Activated T-cell treated with anti-CD3 and anti-CD28 coated beads, Interleukin-2, amount 50 U/mL, for 4 hours (primary cell): ENCODE results near the gene RXFP1. TPM values are rescaled to one million over a fixed set of nuclear protein-coding genes. Genes with fewer than 3 reads are reported as not detected.

Experiments used
- ATAC-seq, 2 donors: fragments of 200-7000 bp; cut with Tn5 transposase; one replicate each; pipeline ENCODE4 v1.10.0; 2021
- DNase-seq: peaks from one replicate; pipeline ENCODE4 v3.0.0-alpha.2; 2020
- H3K27me3 Mint-ChIP-seq: one replicate; pipeline ENCODE4 v1.8.0; 2021; ENCODE audit warnings: low read depth, mixed read lengths
- H3K36me3 Mint-ChIP-seq: one replicate; pipeline ENCODE4 v1.8.0; 2022; ENCODE audit warnings: mixed read lengths; ENCODE audit not compliant: insufficient read depth
- H3K4me1 Mint-ChIP-seq: one replicate; pipeline ENCODE4 v1.8.0; 2021; ENCODE audit warnings: low read depth, mixed read lengths
- H3K4me3 Mint-ChIP-seq: one replicate; pipeline ENCODE4 v1.8.0; 2021; ENCODE audit warnings: mild to moderate bottlenecking, moderate library complexity, mixed read lengths
- H3K9me3 Mint-ChIP-seq: one replicate; pipeline ENCODE4 v1.8.0; 2021; ENCODE audit warnings: mixed read lengths
- total RNA-seq, 3 donors: library from RNA; stranded (reverse); gene quantifications; one replicate each; pipeline ENCODE4 v1.2.1, GENCODE V29; 2021

The RXFP1 gene
- total RNA-seq, result under 1 TPM in 1 of 3 donors, not detected in 2; 0.08 TPM

DNA sequence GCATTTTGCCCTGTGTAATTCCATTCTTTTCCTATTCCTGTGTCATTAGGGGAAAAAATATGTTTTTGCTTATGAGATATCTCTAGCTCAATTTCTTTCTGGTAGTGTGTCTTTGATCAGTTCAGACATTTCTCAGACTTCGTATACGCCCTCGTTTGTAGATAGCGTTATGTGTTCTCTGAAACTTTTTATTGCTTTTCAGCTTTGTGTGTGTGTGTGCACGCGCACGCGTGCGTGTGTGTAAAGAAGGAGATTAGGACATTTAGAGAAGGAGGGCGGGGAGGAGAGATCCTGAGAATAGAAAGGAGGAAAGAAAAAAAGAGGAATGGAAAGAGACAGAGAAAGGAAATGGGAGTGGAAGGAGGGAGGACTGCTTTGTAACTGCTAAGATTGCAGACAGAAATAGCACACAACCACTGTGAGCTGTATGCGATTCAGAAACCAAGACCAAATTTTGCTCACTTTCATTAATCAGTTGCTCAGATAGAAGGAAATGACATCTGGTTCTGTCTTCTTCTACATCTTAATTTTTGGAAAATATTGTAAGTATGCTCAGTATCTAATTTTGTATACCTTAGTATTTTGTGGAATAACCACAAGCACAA, at the start of gene RXFP1:
TSS of gene RXFP1 (plus strand) at position 399 of the 605 bp plus-strand sequence. CDS start at position 494, 95 bp downstream.
- DNase-seq (no peak), ATAC-seq (no peak)
- Mint-ChIP-seq H3K27me3 (peaks cover 2% of the 10 kb centered on the region), H3K4me1 (no peaks in the 10 kb centered on the region), H3K36me3 (no peaks in the 10 kb centered on the region), H3K4me3 (no peak within 1 kb of the TSS), H3K9me3 (no peaks in the 10 kb centered on the region)

DNA sequence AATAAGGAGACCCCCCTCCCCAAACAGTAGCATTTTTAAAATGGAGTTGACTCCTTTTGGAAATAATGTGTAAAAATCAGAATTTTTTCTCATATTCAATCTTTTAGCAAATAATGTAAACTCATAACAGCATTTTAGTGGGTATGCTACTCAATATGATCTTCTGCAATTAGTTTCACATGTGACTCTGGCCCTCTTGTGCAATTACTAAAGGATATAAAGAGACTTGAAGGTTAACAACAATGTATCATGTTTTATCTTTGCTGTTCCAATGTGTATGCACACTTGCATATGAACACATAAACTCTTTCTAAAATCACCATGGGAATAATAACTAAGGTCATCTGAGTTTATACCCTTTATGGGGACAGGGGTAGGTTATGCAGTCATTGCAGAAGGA, 39.9 kb upstream of the RXFP1 start:
- Mint-ChIP-seq H3K27me3 (no peaks in the 10 kb centered on the region), H3K9me3 (peaks cover under 1% of the 10 kb centered on the region), H3K4me1 (no peaks in the 10 kb centered on the region), H3K36me3 (no peaks in the 10 kb centered on the region), H3K4me3 (no peak overlapping the region)
- DNase-seq (no peak), ATAC-seq (no peak)

DNA sequence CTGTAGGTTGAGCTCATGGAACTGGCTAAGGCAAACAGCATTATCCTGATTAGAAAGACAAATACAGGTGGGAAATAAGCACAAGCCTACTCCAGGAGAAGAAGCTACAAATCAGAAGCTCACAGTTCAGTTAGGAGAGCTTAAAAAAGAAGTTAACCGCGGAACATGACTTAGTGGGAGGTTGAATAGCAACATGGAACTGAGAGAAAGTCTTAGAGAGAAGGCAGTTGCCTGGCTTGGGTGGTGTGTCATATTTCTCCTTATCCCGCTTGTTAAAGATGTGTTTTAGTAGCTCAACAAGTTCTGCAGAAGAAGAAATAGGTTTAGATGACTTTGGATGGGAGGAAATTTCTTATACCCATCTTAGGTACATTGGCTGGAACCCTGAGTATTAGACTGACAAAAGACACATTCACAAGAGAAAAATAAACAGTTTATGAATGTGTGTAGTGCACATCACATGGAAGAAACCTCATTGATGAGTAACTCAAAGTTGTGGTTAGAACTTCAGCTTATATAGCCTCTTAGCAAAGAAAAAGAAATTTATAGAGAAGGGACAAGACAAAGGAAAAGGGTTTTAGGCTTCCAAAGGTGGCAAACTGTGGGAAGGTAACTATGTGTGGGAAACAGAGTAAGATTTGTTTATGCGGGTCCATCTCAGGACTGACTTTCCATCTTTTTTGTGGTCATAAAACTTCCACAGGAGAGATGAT, 37.4 kb upstream of the RXFP1 start:
- peaks cover 5% of the 10 kb centered on the region for H3K9me3 Mint-ChIP-seq
- H3K27me3 Mint-ChIP-seq, result no peaks in the 10 kb centered on the region
- DNase-seq, result no peak
- H3K4me1 Mint-ChIP-seq, result no peaks in the 10 kb centered on the region
- no peak for ATAC-seq
- H3K4me3 Mint-ChIP-seq, result no peak overlapping the region
- no peaks in the 10 kb centered on the region for H3K36me3 Mint-ChIP-seq

DNA sequence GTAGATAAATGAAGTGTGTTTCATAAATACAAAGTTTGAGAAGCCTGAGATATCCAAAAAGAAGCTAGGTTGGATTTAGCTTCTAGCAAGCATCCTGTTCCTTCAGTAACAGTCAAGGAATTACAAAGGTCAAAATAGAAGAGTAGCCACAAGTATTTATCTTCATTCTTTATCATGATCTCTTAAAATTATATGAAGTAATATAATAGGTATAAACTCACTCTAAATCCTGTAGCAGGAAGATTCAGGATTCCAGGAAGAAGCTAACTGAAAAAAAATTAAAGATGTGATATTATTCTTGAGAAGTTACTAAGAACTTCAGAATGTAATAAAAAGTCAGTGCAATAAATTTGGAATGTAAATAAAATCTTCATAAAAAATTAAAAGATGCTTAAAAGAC, 31.1 kb upstream of the RXFP1 start:
- no peak for DNase-seq

DNA sequence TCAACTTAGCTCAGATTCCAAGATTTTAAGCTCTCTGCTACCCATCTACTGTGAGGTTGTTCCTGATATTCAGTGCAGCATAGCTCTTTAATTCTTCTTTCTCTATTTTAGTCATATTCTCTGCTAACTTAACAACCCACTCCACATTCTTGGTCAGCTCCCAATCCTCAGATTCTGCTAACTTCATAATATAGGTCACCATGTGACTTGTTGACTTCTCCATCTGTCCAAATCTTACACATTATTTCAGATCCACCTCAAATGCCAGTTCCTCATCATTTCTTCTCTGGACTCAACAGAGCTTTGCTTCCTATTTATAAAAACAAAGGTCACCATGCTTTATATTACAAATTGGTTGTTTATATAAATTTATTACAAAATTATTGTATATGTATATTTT, 29.3 kb upstream of the RXFP1 start:
- Mint-ChIP-seq H3K27me3 (no peaks in the 10 kb centered on the region), H3K4me3 (no peak overlapping the region), H3K9me3 (no peaks in the 10 kb centered on the region), H3K4me1 (no peaks in the 10 kb centered on the region), H3K36me3 (no peaks in the 10 kb centered on the region)
- DNase-seq (no peak), ATAC-seq (no peak)

More for the DNA sequence above, 31.1 kb upstream of the RXFP1 start:
- H3K4me3 Mint-ChIP-seq, result no peak overlapping the region
- peaks cover 5% of the 10 kb centered on the region for H3K9me3 Mint-ChIP-seq
- H3K4me1 Mint-ChIP-seq, result no peaks in the 10 kb centered on the region
- no peak for ATAC-seq
- H3K27me3 Mint-ChIP-seq, result no peaks in the 10 kb centered on the region
- H3K36me3 Mint-ChIP-seq, result no peaks in the 10 kb centered on the region

DNA sequence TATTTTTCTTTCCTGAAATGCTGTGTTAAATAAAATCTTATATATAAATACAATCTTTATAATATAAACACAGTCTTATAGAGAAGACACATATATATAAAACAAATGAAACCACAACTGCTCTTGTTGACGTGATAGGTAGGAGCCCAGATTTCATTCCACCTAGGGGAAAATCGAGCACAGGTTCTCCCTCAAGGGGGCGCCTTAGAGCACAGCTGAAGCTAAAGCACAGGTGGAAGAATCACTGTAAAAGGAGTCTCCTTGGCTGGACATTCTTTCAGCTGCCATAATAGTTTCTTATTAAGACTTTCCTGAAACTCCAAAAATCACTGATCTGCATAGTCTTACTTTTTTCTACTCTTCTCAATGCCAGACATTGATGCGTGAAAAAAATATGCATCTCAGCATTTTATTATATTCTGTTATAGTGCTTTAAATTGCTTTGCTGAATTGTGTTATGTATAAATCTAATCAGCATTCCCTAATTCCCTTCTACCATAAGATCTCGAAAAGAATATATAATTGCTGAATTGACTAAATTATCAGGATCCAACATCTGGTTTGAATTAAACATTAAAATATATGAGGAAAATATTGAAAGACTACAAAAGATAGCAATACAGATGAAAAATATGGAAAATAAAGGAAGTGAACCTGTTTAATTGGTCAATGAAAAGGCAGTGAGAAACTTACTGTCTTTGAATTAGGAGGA, 25.5 kb upstream of the RXFP1 start:
- DNase-seq (no peak), ATAC-seq (no peak)
- Mint-ChIP-seq H3K4me1 (no peaks in the 10 kb centered on the region), H3K9me3 (peaks cover 4% of the 10 kb centered on the region), H3K4me3 (no peak overlapping the region), H3K27me3 (no peaks in the 10 kb centered on the region), H3K36me3 (no peaks in the 10 kb centered on the region)

DNA sequence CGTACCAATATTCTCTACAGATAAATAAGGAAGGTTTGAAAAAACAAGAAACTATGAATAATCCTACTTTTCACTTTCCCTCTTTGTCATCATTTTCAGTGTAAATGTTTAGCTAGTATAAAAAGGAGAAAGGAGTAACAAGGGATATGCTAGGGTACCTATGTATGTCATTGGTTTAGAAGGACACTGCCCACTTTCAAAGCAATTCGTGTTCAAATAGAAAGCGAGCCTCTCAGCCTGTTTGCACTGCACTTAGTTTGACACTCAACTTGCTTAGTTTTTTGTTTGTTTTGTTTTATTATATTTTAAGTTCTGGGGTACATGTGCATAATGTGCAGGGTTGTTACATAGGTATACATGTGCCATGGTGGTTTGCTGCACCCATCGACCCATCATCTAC, 21.6 kb upstream of the RXFP1 start:
- Mint-ChIP-seq H3K9me3 (peaks cover 6% of the 10 kb centered on the region), H3K4me1 (no peaks in the 10 kb centered on the region), H3K4me3 (no peak overlapping the region), H3K36me3 (peaks cover 1% of the 10 kb centered on the region), H3K27me3 (no peaks in the 10 kb centered on the region)
- ATAC-seq (no peak), DNase-seq (no peak)

DNA sequence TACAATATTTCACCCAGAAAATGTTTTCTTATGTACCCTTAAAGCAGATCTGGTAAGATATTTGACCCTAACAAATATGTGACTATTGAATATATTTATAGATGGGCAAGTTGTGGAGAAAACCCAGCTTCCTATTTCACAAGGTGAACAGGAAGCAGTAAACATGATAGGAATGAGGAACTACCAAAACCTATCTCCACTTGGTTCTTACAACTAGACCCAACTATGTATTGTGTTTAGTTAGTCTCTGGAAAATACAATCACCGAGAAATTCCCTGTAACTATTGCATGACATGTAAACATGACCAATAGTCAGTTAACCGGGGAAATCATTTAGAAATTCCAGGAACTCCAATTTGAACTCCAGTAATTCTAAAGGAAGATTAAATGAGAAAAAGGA, 8.4 kb upstream of the RXFP1 start:
- H3K9me3 Mint-ChIP-seq, result no peaks in the 10 kb centered on the region
- H3K36me3 Mint-ChIP-seq, result no peaks in the 10 kb centered on the region
- no peaks in the 10 kb centered on the region for H3K27me3 Mint-ChIP-seq
- no peak overlapping the region for H3K4me3 Mint-ChIP-seq
- no peak for ATAC-seq
- no peaks in the 10 kb centered on the region for H3K4me1 Mint-ChIP-seq
- no peak for DNase-seq

DNA sequence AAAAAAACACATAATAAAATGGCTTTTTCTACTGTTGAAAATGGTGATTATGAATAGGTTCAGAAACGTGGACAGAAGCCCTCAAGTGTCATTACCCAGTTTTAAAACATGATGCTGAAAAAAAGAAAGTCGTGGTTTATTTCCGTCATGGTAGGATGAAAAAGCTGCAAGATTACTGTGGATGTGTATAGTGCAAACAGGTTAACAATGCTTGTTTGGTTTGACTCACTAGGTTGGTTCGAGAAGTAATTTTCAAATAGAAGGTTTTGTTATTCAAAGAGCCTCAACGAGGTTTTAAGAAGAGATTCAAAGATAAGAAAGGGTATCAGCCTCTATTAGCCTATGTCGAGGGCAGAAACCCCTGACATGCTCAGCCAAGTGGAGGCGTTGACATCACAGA, 2.5 kb upstream of the RXFP1 start:
- no peak for ATAC-seq
- H3K27me3 Mint-ChIP-seq, result peaks cover 2% of the 10 kb centered on the region
- H3K9me3 Mint-ChIP-seq, result no peaks in the 10 kb centered on the region
- H3K36me3 Mint-ChIP-seq, result no peaks in the 10 kb centered on the region
- DNase-seq, result no peak
- no peak overlapping the region for H3K4me3 Mint-ChIP-seq
- no peaks in the 10 kb centered on the region for H3K4me1 Mint-ChIP-seq

DNA sequence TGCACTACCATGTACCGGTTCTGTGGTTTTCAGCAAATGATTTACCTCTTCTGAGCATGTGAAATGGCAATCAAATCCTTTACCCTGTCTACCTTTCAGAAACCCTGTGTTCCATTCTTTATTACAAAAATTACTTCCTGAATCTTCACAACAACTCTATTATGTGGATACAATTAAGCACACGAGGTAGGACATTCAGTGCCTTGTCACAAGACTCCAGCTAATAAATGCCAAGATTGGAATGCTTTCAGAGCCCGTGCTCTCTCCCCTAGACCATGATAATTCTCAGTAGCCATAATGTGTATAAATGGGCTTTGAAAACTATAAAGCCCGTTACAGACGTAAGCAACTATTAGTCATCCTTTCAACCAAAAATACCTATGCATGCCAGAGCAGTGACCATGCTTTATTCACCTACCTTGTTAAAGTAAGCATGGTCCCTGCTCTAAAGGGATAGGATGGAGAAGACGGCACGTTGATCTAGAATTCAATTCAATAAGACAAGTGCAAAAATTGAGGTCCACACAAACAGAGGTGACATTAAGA, 2.4 kb downstream of the RXFP1 start:
- Mint-ChIP-seq H3K36me3 (no peaks in the 10 kb centered on the region), H3K27me3 (peaks cover 2% of the 10 kb centered on the region), H3K4me1 (no peaks in the 10 kb centered on the region), H3K9me3 (no peaks in the 10 kb centered on the region), H3K4me3 (no peak overlapping the region)
- DNase-seq (no peak), ATAC-seq (no peak)

DNA sequence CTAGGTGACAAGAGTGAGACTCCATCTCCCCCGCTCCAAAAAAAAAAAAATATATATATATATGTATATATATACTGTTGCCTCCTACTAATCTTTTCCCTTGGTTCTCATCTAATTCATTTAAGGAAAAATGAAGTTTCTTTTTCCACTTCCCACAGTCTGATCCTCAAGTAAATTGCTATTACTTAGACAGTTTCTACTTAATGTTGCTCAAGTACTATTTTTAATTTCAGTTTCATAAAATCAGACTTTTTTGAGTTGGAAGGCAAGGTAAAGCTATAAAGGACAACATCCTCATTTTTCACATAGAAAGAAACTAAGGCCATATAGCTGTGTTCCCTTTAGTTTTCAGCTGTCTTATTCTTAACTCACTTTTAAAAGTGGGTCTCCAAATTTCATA, 5.8 kb downstream of the RXFP1 start:
- Mint-ChIP-seq H3K27me3 (no peaks in the 10 kb centered on the region), H3K36me3 (no peaks in the 10 kb centered on the region), H3K4me3 (no peak overlapping the region), H3K9me3 (no peaks in the 10 kb centered on the region), H3K4me1 (no peaks in the 10 kb centered on the region)
- DNase-seq, result no peak
- no peak for ATAC-seq

DNA sequence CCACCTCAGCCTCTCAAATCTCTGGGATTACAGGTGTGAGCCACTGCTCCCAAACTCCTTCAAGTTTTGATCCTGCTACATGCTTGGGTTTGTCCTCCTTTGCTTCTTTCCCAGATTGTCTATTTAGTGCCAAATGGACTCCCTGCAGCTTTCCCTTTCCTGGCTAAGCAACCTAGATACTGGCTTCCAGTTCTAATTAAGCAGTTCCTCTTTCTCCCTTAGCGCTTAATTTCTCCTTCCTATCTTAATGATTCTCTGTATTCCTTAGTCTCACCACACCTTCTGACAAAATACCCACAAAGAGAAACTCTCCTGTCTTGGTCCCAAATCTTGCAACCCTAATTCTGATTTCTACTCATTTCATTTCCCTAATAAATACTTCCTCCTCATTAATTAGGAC, 7.8 kb downstream of the RXFP1 start:
- no peaks in the 10 kb centered on the region for H3K36me3 Mint-ChIP-seq
- no peaks in the 10 kb centered on the region for H3K27me3 Mint-ChIP-seq
- H3K4me3 Mint-ChIP-seq, result no peak overlapping the region
- no peak for ATAC-seq
- no peaks in the 10 kb centered on the region for H3K4me1 Mint-ChIP-seq
- no peaks in the 10 kb centered on the region for H3K9me3 Mint-ChIP-seq
- DNase-seq, result no peak

DNA sequence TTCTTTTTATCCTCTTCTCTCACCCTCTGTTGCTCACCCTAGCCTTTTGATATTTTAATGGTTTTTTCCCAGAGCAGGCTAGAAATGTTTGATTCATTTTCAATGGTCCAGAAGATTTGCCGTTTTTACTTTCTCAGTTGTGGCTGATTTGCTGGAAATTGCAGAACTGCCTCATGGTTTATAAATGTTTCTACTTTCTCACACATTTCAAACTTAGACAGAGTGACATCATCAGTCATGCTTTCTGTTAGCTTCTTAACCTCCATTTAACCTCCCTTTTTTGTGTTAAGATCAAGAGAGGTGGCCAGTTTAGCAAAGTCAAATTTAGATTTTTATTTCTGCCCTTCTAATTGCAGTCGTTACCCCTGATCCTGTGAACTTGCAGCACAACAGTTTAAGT, 8.7 kb downstream of the RXFP1 start:
- ATAC-seq (no peak), DNase-seq (no peak)
- H3K36me3 Mint-ChIP-seq, result no peaks in the 10 kb centered on the region
- no peaks in the 10 kb centered on the region for H3K9me3 Mint-ChIP-seq
- H3K27me3 Mint-ChIP-seq, result no peaks in the 10 kb centered on the region
- H3K4me3 Mint-ChIP-seq, result no peak overlapping the region
- H3K4me1 Mint-ChIP-seq, result peaks cover 2% of the 10 kb centered on the region

DNA sequence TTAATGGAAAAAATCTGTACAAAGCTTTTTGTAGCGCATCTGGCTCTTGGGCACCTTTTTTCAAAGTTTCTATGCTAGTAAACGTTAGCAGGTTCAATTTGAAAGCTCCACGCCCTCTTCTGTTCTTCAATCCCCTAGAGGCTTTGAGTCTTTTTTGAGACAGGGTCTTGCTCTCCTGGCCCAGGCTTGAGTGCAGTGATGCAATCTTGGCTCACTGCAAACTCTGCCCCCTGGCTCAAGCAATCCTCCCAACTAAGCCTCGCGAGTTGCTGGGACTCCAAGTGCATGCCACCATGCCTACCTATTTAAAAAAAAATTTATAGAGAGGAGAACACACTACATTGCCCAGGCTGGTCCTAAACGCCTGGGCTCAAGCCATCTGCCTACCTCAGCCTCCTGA, 9.2 kb downstream of the RXFP1 start:
- no peaks in the 10 kb centered on the region for H3K27me3 Mint-ChIP-seq
- H3K36me3 Mint-ChIP-seq, result no peaks in the 10 kb centered on the region
- no peaks in the 10 kb centered on the region for H3K9me3 Mint-ChIP-seq
- ATAC-seq, result no peak
- no peak overlapping the region for H3K4me3 Mint-ChIP-seq
- H3K4me1 Mint-ChIP-seq, result peaks cover 2% of the 10 kb centered on the region
- DNase-seq, result no peak
